Activated T-helper 1 cell treated with Interleukin-2 at 50 U/mL for 16 hours (primary cell): ENCODE data around the gene GPR12.

Source experiments
- DNase-seq: peaks from one replicate; pipeline ENCODE4 v3.0.0-alpha.2; 2020; ENCODE audit warnings: low read depth

Gene GPR12

GRCh38 chr13:26759907-26760831, at the start of gene GPR12:
Gene GPR12 (minus strand): TSS chr13:26760786. CDS start chr13:26759827, 959 bp downstream.
- no peak for DNase-seq

- no peak for DNase-seq
Observed at GRCh38 chr13:26810095-26810494, 49.5 kb upstream of the GPR12 start.

GRCh38 chr13:26806891-26807290, 46.3 kb upstream of the GPR12 start:
- DNase-seq, result no peak

- no peak for DNase-seq
Observed at GRCh38 chr13:26787961-26788360, 27.4 kb upstream of the GPR12 start.

- no peak for DNase-seq
Observed at GRCh38 chr13:26786651-26787295, 26.2 kb upstream of the GPR12 start.

GRCh38 chr13:26785838-26786630, 25.4 kb upstream of the GPR12 start:
- DNase-seq, result peak; percentile 41

GRCh38 chr13:26784704-26785639, 24.4 kb upstream of the GPR12 start:
- no peak for DNase-seq

GRCh38 chr13:26780411-26780810, 19.8 kb upstream of the GPR12 start:
- no peak for DNase-seq

- no peak for DNase-seq
Observed at GRCh38 chr13:26779321-26779720, 18.7 kb upstream of the GPR12 start.

GRCh38 chr13:26772531-26772930, 11.9 kb upstream of the GPR12 start:
- DNase-seq, result no peak

- DNase-seq, result no peak
Observed at GRCh38 chr13:26771796-26772195, 11.2 kb upstream of the GPR12 start.

GRCh38 chr13:26762745-26763345, 2.3 kb upstream of the GPR12 start:
- no peak for DNase-seq

GRCh38 chr13:26760832-26761582, 421 bp upstream of the GPR12 start:
- no peak for DNase-seq

GRCh38 chr13:26759249-26759906, 1.2 kb downstream of the GPR12 start:
- no peak for DNase-seq

- no peak for DNase-seq
Observed at GRCh38 chr13:26758496-26759157, 2.0 kb downstream of the GPR12 start.

- DNase-seq, result no peak
Observed at GRCh38 chr13:26756961-26757360, 3.6 kb downstream of the GPR12 start.

GRCh38 chr13:26752671-26753070, 7.9 kb downstream of the GPR12 start:
- no peak for DNase-seq

- DNase-seq, result no peak
Observed at GRCh38 chr13:26749905-26750304, 10.7 kb downstream of the GPR12 start.

GRCh38 chr13:26749285-26749684, 11.3 kb downstream of the GPR12 start:
- no peak for DNase-seq
